Measurements from ENCODE around the gene SNRPA. TPM values are rescaled to one million over a fixed set of nuclear protein-coding genes. Genes with fewer than 3 reads are reported as not detected.

The SNRPA gene
- total RNA-seq, 1 experiment from 2014 or later, result 147 TPM

- H3K27me3 ChIP-seq (ENCODE audit: insufficient read depth, low read depth), result no peaks in the 10 kb centered on the region
- DNase-seq, result no peak
- no peaks in the 10 kb centered on the region for H3F3A ChIP-seq (ENCODE audit: insufficient read depth, low read depth)
- no peak for TF ChIP-seq EZH2 (IDR thresholded peaks at IDR 0.05; ENCODE audit: low read depth)
- TF ChIP-seq CTCF (conservative IDR thresholded peaks at IDR 0.05), result no peak
- no peaks in the 10 kb centered on the region for H3K9me2 ChIP-seq (ENCODE audit: insufficient read depth)
- H3K4me1 ChIP-seq (replicated peaks; ENCODE audit: insufficient read depth), result no peaks in the 10 kb centered on the region
- H2AFZ ChIP-seq, result no peak overlapping the region
- no peak overlapping the region for H3K27ac ChIP-seq
- ChIA-PET CTCF (no interaction called here), POLR2A (ENCODE audit: unreplicated experiment) (no interaction called here)
- no peaks in the 10 kb centered on the region for H3K36me3 ChIP-seq (ENCODE audit: low read depth)
- no peak overlapping the region for H3K4me3 ChIP-seq
- no peaks in the 10 kb centered on the region for H3K79me2 ChIP-seq (ENCODE audit: low read depth)
- H4K20me1 ChIP-seq (ENCODE audit: insufficient read depth), result no peaks in the 10 kb centered on the region
- no peak overlapping the region for H3K4me2 ChIP-seq
- no TSS peak for BruUV-seq (replicated peaks)
- intact Hi-C loops (cut with micrococcal nuclease; ENCODE audit: unreplicated experiment), result no loop called here
- H3K9me3 ChIP-seq (ENCODE audit: insufficient read depth, low read depth), result no peaks in the 10 kb centered on the region
Measured at GRCh38 chr19:40703029-40703755, 47.8 kb upstream of the SNRPA start.

GRCh38 chr19:40704491-40705361 lies 46.3 kb upstream of the SNRPA start:
- Histone ChIP-seq H3K36me3 (ENCODE audit: low read depth) (0 out of 2 replicates have a peak, but pooled peaks cover 5% of the 10 kb centered on the region), H3K27me3 (ENCODE audit: insufficient read depth, low read depth) (no peaks in the 10 kb centered on the region), H4K20me1 (ENCODE audit: insufficient read depth) (no peaks in the 10 kb centered on the region), H3K9me2 (ENCODE audit: insufficient read depth) (no peaks in the 10 kb centered on the region), H3K79me2 (ENCODE audit: low read depth) (no peaks in the 10 kb centered on the region), H3K27ac (no peak overlapping the region), H3K4me2 (no peak overlapping the region), H3K9me3 (ENCODE audit: insufficient read depth, low read depth) (no peaks in the 10 kb centered on the region), H3F3A (ENCODE audit: insufficient read depth, low read depth) (no peaks in the 10 kb centered on the region), H3K4me3 (no peak overlapping the region), H2AFZ (no peak overlapping the region), H3K4me1 (replicated peaks; ENCODE audit: insufficient read depth) (no peaks in the 10 kb centered on the region)
- TF ChIP-seq EZH2 (IDR thresholded peaks at IDR 0.05; ENCODE audit: low read depth) (no peak), CTCF (conservative IDR thresholded peaks at IDR 0.05) (no peak)
- intact Hi-C loops (cut with micrococcal nuclease; ENCODE audit: unreplicated experiment), result no loop called here
- POLR2A ChIA-PET (ENCODE audit: unreplicated experiment), result no interaction called here
- no peak for DNase-seq
- CTCF ChIA-PET, result no interaction called here
- BruUV-seq (replicated peaks), result no TSS peak

- no TSS peak for BruUV-seq (replicated peaks)
- Histone ChIP-seq H2AFZ (no peak overlapping the region), H4K20me1 (ENCODE audit: insufficient read depth) (no peaks in the 10 kb centered on the region), H3K4me2 (no peak overlapping the region), H3K4me3 (no peak overlapping the region), H3K4me1 (replicated peaks; ENCODE audit: insufficient read depth) (no peaks in the 10 kb centered on the region), H3K27ac (no peak overlapping the region), H3K79me2 (ENCODE audit: low read depth) (no peaks in the 10 kb centered on the region), H3K27me3 (ENCODE audit: insufficient read depth, low read depth) (no peaks in the 10 kb centered on the region), H3F3A (ENCODE audit: insufficient read depth, low read depth) (no peaks in the 10 kb centered on the region), H3K36me3 (ENCODE audit: low read depth) (0 out of 2 replicates have a peak, but pooled peaks cover 5% of the 10 kb centered on the region), H3K9me3 (ENCODE audit: insufficient read depth, low read depth) (no peaks in the 10 kb centered on the region), H3K9me2 (ENCODE audit: insufficient read depth) (no peaks in the 10 kb centered on the region)
- POLR2A ChIA-PET (ENCODE audit: unreplicated experiment), result no interaction called here
- DNase-seq, result no peak
- intact Hi-C loops (cut with micrococcal nuclease; ENCODE audit: unreplicated experiment), result no loop called here
- CTCF ChIA-PET, result no interaction called here
- TF ChIP-seq CTCF (conservative IDR thresholded peaks at IDR 0.05) (no peak), EZH2 (IDR thresholded peaks at IDR 0.05; ENCODE audit: low read depth) (no peak)
Measured at GRCh38 chr19:40705362-40705651, 45.7 kb upstream of the SNRPA start.
